DOHH2 (cell line): ENCODE measurements around the gene PEAK3.

ENCODE experiments used
- EZH2phosphoT487 ChIP-seq: fragments of 200-600 bp; sonication (generic); IDR thresholded peaks from 2 replicates; pipeline ENCODE4 v1.6.1; 2017; ENCODE audit warnings: borderline replicate concordance, mild to moderate bottlenecking, antibody characterized with exemption, low read length, moderate library complexity, mixed read lengths
- TF ChIP-seq, protein P1 (sequence below): fragments of 200-600 bp; sonication (generic); IDR thresholded peaks from one replicate; pipeline ENCODE4 v1.5.1; 2014; ENCODE audit warnings: antibody characterized with exemption, mild to moderate bottlenecking, low read depth, low read length; ENCODE audit not compliant: poor library complexity, severe bottlenecking

DNA sequence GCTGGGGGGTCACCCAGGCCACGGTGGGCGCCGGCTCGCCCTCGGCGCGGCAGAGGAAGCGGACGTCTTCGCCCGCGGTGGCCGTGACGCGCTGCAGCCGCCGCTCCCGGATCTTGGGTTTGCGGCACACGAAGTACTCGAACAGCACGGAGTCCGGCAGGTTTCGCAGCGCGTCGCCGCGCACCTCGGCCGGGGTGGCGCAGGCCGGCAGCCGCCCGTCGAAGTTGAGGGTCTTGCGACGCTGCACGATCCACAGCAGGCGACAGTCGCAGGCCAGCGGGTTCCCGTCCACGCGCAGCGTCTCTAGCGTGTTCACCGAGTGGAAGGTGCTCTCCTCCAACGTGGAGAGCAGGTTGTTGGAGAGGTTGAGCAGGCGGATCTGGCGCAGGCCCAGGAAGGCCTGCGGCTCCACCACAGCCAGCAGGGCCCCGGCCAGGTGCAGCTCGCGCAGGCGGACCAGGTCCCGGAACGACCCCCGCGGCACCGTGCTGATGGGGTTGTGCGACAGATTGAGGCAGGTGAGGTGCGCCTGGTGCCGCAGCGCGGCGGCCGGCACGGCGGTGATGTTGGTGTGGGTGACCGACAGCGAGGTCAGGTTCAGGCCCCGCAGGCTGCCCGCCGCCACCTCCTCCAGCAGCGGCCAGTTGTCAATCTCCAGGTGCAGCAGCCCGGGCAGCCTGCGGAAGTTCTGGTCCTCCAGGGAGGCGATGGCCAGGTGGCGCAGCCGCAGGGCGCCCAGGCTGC, 8.6 kb upstream of the PEAK3 start:
- TF ChIP-seq, protein P1, sequence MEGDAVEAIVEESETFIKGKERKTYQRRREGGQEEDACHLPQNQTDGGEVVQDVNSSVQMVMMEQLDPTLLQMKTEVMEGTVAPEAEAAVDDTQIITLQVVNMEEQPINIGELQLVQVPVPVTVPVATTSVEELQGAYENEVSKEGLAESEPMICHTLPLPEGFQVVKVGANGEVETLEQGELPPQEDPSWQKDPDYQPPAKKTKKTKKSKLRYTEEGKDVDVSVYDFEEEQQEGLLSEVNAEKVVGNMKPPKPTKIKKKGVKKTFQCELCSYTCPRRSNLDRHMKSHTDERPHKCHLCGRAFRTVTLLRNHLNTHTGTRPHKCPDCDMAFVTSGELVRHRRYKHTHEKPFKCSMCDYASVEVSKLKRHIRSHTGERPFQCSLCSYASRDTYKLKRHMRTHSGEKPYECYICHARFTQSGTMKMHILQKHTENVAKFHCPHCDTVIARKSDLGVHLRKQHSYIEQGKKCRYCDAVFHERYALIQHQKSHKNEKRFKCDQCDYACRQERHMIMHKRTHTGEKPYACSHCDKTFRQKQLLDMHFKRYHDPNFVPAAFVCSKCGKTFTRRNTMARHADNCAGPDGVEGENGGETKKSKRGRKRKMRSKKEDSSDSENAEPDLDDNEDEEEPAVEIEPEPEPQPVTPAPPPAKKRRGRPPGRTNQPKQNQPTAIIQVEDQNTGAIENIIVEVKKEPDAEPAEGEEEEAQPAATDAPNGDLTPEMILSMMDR = no peak
- TF ChIP-seq EZH2phosphoT487 = no peak
